ENCODE measurements around the gene FIGNL2.
"Not testable (repeated sequence)": the region's sequence is repeated elsewhere in the genome, so short reads cannot be mapped to it uniquely, and the experiment has no call there.

FIGNL2 gene

GRCh38 chr12:51848326-51848727 is at the start of gene FIGNL2:
Gene FIGNL2, minus strand, starts transcription at chr12:51848718. Its CDS starts 26,305 bp downstream, at chr12:51822413.
- DNase-seq: no peak

GRCh38 chr12:51897181-51897580 is 48.7 kb upstream of the FIGNL2 start:
- DNase-seq: no peak

GRCh38 chr12:51896236-51896635 is 47.7 kb upstream of the FIGNL2 start:
- DNase-seq: no peak

- no peak for DNase-seq
Measured at GRCh38 chr12:51895378-51896135, 47.0 kb upstream of the FIGNL2 start.

GRCh38 chr12:51893786-51894185 is 45.3 kb upstream of the FIGNL2 start:
- no peak for DNase-seq

- no peak for DNase-seq
Measured at GRCh38 chr12:51891843-51892242, 43.3 kb upstream of the FIGNL2 start.

GRCh38 chr12:51890511-51891171 is 42.1 kb upstream of the FIGNL2 start:
- no peak for DNase-seq

GRCh38 chr12:51890133-51890464 is 41.6 kb upstream of the FIGNL2 start:
- no peak for DNase-seq

- no peak for DNase-seq
Measured at GRCh38 chr12:51889216-51890132, 41.0 kb upstream of the FIGNL2 start.

- DNase-seq: no peak
Measured at GRCh38 chr12:51888316-51889215, 40.0 kb upstream of the FIGNL2 start.

GRCh38 chr12:51887476-51888315 is 39.2 kb upstream of the FIGNL2 start, which contains the start of gene ANKRD33:
Gene ANKRD33, plus strand, starts transcription at chr12:51888103. Its CDS starts 84 bp downstream, at chr12:51888187.
- no peak for DNase-seq

- peak; percentile 49 for DNase-seq
Measured at GRCh38 chr12:51886021-51886710, 37.6 kb upstream of the FIGNL2 start.

- DNase-seq: not testable (repeated sequence)
Measured at GRCh38 chr12:51885294-51886020, 36.9 kb upstream of the FIGNL2 start.

- DNase-seq: no peak
Measured at GRCh38 chr12:51884676-51885229, 36.2 kb upstream of the FIGNL2 start.

- no peak for DNase-seq
Measured at GRCh38 chr12:51883998-51884675, 35.6 kb upstream of the FIGNL2 start.

GRCh38 chr12:51883295-51883694 is 34.8 kb upstream of the FIGNL2 start:
- no peak for DNase-seq

GRCh38 chr12:51879102-51879501 is 30.6 kb upstream of the FIGNL2 start:
- DNase-seq: no peak

GRCh38 chr12:51874486-51874885 is 26.0 kb upstream of the FIGNL2 start:
- no peak for DNase-seq

GRCh38 chr12:51874000-51874399 is 25.5 kb upstream of the FIGNL2 start:
- DNase-seq: no peak
